Mesodermal cell (in vitro differentiated cells): ENCODE measurements around the gene KPNA6.
"Not testable (repeated sequence)": the region's sequence is repeated elsewhere in the genome, so short reads cannot be mapped to it uniquely, and the experiment has no call there.

Experiments
- H3K27ac ChIP-seq: 2 replicates; pipeline ENCODE4 v1.7.0; 2013; ENCODE audit warnings: mild to moderate bottlenecking, low read depth, low read length, moderate library complexity; ENCODE audit not compliant: severe bottlenecking
- H3K36me3 ChIP-seq: 2 replicates; pipeline ENCODE4 v1.7.1; 2013; ENCODE audit warnings: mild to moderate bottlenecking, low read length, moderate library complexity; ENCODE audit not compliant: control insufficient read depth, insufficient read depth
- H3K4me1 ChIP-seq: one replicate; pipeline ENCODE4 v1.7.1; 2013; ENCODE audit warnings: mild to moderate bottlenecking, low read length; ENCODE audit not compliant: insufficient read depth, control insufficient read depth, poor library complexity, severe bottlenecking
- H3K4me3 ChIP-seq: 2 replicates; pipeline ENCODE4 v1.7.0; 2013; ENCODE audit warnings: low read length, control low read depth, mild to moderate bottlenecking; ENCODE audit not compliant: insufficient read depth, poor library complexity, severe bottlenecking; ENCODE audit errors: extremely low read depth
- H3K9me3 ChIP-seq: 2 replicates; pipeline ENCODE4 v1.7.1; 2013; ENCODE audit warnings: mild to moderate bottlenecking, low read length, moderate library complexity; ENCODE audit not compliant: control insufficient read depth
- WGBS, 2 experiments: methylation state at CpG; one replicate each; pipeline ENCODE4 v1.1.5; 2013; ENCODE audit warnings: missing lambda C conversion rate in 2 of 2; ENCODE audit not compliant: insufficient coverage in 2 of 2; 5-methylcytosine and 5-hydroxymethylcytosine counted together

KPNA6 gene

GRCh38 chr1:32073299-32074229 is 34.3 kb upstream of the KPNA6 start:
- WGBS, 2 experiments, result 40 to 62% methylated on average over 15 to 17 of the region's 28 CpGs
- Histone ChIP-seq H3K27ac (peak overlapping the region; percentile 95), H3K9me3 (peaks cover 5% of the 10 kb centered on the region), H3K36me3 (peaks cover 32% of the 10 kb centered on the region), H3K4me3 (peak overlapping the region; percentile 64), H3K4me1 (peaks cover 14% of the 10 kb centered on the region)

DNA sequence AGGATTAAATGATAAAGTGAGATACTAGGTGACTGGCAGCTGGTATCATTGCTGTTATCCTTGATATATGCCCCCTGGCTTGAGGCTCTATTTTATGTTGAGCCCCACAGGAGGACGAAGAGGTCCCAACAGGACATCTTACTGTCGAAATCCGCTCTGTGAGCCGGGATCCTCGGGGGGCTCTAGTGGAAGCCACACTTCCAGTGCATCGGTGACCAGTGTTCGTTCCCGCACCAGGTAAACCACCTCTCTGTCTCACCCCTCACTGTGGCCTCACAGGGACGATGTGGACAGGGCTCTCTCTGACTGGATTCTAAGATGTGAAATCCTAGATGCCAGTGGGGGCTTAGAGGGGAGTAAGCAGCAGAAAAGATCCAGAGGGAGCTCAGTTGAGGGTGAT is 33.0 kb upstream of the KPNA6 start:
- 98% methylated on average over 5 to 9 of the region's 9 CpGs for WGBS, 2 experiments
- Histone ChIP-seq H3K4me1 (peaks cover 7% of the 10 kb centered on the region), H3K36me3 (peaks cover 45% of the 10 kb centered on the region), H3K27ac (no peak overlapping the region), H3K4me3 (no peak overlapping the region), H3K9me3 (peaks cover 5% of the 10 kb centered on the region)

- peaks cover 68% of the 10 kb centered on the region for H3K36me3 ChIP-seq
- peaks cover 7% of the 10 kb centered on the region for H3K4me1 ChIP-seq
- H3K4me3 ChIP-seq, result no peak overlapping the region
- 88 to 100% methylated on average over 1 of the region's 3 CpGs for WGBS, 2 experiments
- H3K27ac ChIP-seq, result no peak overlapping the region
- H3K9me3 ChIP-seq, result no peaks in the 10 kb centered on the region
Observed at GRCh38 chr1:32077451-32077850, 30.4 kb upstream of the KPNA6 start.

GRCh38 chr1:32082022-32082421 is 25.8 kb upstream of the KPNA6 start:
- Histone ChIP-seq H3K27ac (no peak overlapping the region), H3K9me3 (no peaks in the 10 kb centered on the region), H3K4me1 (no peaks in the 10 kb centered on the region), H3K4me3 (no peak overlapping the region), H3K36me3 (peaks cover 74% of the 10 kb centered on the region)
- WGBS, 2 experiments, result 88% methylated on average over 1 of the region's 1 CpG; no CpG with 5 or more reads in 1 of the 2 experiments

DNA sequence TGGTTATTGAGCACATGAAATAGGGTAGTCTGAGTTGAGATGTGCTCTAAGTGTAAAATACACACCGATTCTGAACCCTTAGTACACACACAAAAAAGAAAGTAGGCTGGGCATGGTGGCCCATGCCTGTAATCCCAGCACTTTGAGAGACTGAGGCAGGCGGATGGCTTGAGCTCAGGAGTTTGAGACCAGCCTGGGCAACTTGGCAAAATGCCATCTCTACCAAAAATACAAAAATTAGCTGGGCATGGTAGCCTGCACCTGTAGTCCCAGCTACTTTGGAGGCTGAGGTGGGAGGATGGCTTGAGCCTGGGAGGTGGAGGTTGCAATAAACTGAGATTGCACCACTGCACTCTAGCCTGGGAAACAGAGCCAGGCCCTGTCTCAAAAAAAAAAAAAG is 21.5 kb upstream of the KPNA6 start:
- not testable (repeated sequence) for H3K4me3 ChIP-seq, H3K27ac ChIP-seq, H3K4me1 ChIP-seq, H3K9me3 ChIP-seq
- WGBS, 2 experiments, result 94 to 100% methylated on average over 1 to 2 of the region's 2 CpGs
- H3K36me3 ChIP-seq, result peaks cover 59% of the 10 kb centered on the region

- H3K4me1 ChIP-seq, result no peaks in the 10 kb centered on the region
- no peak overlapping the region for H3K27ac ChIP-seq
- 95 to 96% methylated on average over 8 of the region's 8 CpGs for WGBS, 2 experiments
- no peak overlapping the region for H3K4me3 ChIP-seq
- peaks cover 80% of the 10 kb centered on the region for H3K36me3 ChIP-seq
- H3K9me3 ChIP-seq, result no peaks in the 10 kb centered on the region
Observed at GRCh38 chr1:32091176-32091575, 16.7 kb upstream of the KPNA6 start.

DNA sequence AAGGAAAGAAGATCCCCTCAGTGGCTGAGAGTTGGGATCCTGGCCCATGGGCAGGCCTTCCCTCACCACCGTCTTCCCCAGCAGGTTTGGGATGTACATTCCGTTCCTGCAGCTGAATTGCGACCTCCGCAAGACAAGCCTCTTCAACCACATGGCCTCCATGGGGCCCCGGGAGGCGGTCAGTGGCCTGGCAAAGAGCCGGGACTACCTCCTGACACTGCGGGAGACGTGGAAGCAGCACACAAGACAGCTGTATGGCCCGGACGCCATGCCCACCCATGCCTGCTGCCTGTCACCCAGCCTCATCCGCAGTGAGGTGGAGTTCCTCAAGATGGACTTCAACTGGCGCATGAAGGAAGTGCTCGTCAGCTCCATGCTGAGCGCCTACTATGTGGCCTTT is 16.3 kb upstream of the KPNA6 start:
- Histone ChIP-seq H3K9me3 (no peaks in the 10 kb centered on the region), H3K27ac (no peak overlapping the region), H3K36me3 (peaks cover 80% of the 10 kb centered on the region), H3K4me1 (no peaks in the 10 kb centered on the region), H3K4me3 (no peak overlapping the region)
- WGBS, 2 experiments, result 97 to 98% methylated on average over 15 of the region's 15 CpGs

GRCh38 chr1:32094746-32095521 is 12.9 kb upstream of the KPNA6 start:
- 93 to 96% methylated on average over 8 to 11 of the region's 11 CpGs for WGBS, 2 experiments
- Histone ChIP-seq H3K27ac (no peak overlapping the region), H3K4me3 (no peak overlapping the region), H3K4me1 (peaks cover 2% of the 10 kb centered on the region), H3K9me3 (no peaks in the 10 kb centered on the region), H3K36me3 (peaks cover 91% of the 10 kb centered on the region)

DNA sequence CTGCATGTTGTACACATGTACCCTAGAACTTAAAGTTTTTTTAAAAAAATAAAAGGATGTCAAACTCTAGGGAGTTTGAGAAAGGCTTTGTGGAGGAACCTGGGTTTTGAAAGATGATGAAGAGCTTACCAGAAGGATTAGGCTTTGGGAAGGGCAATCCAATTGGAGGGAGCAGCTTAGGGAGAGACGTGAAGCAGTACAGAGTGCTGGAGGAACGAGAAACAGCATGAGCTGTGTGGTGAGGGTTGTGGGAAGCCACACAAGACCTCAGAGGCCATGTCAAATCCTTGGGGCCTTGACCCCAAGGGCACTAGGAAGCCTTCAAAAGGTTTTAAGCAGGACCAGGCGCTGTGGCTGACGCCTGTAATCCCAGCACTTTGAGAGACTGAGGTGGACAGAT is 8.4 kb upstream of the KPNA6 start:
- H3K4me1 ChIP-seq, result peaks cover 15% of the 10 kb centered on the region
- WGBS, 2 experiments, result 88 to 95% methylated on average over 4 of the region's 4 CpGs
- no peaks in the 10 kb centered on the region for H3K9me3 ChIP-seq
- H3K36me3 ChIP-seq, result peaks cover 81% of the 10 kb centered on the region
- no peak overlapping the region for H3K4me3 ChIP-seq
- H3K27ac ChIP-seq, result no peak overlapping the region

DNA sequence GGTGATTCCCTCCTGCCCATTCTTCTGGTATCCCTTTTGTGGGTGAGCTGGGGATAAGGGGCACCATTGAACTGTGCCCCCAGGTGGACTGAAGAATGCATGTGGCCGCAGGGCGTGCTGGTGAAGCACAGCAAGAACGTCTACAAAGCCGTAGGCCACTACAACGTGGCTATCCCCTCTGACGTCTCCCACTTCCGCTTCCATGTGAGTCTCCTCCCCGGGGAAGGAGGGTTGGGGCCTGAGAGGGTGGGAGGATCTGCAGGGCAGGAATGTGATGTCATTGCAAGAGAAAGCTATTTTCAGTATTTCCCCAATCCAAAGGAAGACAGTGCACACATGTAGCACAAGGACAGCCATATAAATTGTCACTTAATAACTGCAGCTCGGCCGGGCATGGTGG is 7.5 kb upstream of the KPNA6 start:
- Histone ChIP-seq H3K36me3 (peaks cover 72% of the 10 kb centered on the region), H3K4me3 (no peak overlapping the region), H3K4me1 (peaks cover 15% of the 10 kb centered on the region), H3K9me3 (no peaks in the 10 kb centered on the region), H3K27ac (peak overlapping the region; percentile 16)
- 96% methylated on average over 8 to 9 of the region's 10 CpGs for WGBS, 2 experiments
